ENCODE data around the gene SHROOM3. TPM values are rescaled to one million over a fixed set of nuclear protein-coding genes. Genes with fewer than 3 reads are reported as not detected.
A peak's percentile ranks its signal among the peaks of the same experiment; 100 is the strongest.
"Not testable (repeated sequence)": the region's sequence is repeated elsewhere in the genome, so short reads cannot be mapped to it uniquely, and the experiment has no call there.

The SHROOM3 gene
- total RNA-seq, 2 experiments from 2014 or later: not detected

- CTCF ChIA-PET; DNase-seq; H3K36me3 Mint-ChIP-seq (ENCODE audit: low read depth); H3K4me3 Mint-ChIP-seq; H3K9me3 Mint-ChIP-seq (ENCODE audit: insufficient read depth); H3K27ac Mint-ChIP-seq; ATAC-seq; POLR2A ChIA-PET; H3K4me1 Mint-ChIP-seq (ENCODE audit: low read depth): not testable (repeated sequence)
- peaks cover 28% of the 10 kb centered on the region for H3K27me3 Mint-ChIP-seq (ENCODE audit: low read depth)
Observed at GRCh38 chr4:76423159-76423558, 11.9 kb upstream of the SHROOM3 start.

GRCh38 chr4:76426272-76426671 is 8.8 kb upstream of the SHROOM3 start:
- ChIA-PET POLR2A (interaction anchor here (0.7 kb wide), 1 partner anchor 171 kb away, joined by 3 read pairs; no protein-coding TSS in a partner anchor), CTCF (no interaction called here)
- H3K36me3 Mint-ChIP-seq (ENCODE audit: low read depth): no peaks in the 10 kb centered on the region
- no peaks in the 10 kb centered on the region for H3K9me3 Mint-ChIP-seq (ENCODE audit: insufficient read depth)
- ATAC-seq: no peak
- peaks cover 17% of the 10 kb centered on the region for H3K27me3 Mint-ChIP-seq (ENCODE audit: low read depth)
- peaks cover 3% of the 10 kb centered on the region for H3K4me1 Mint-ChIP-seq (ENCODE audit: low read depth)
- H3K4me3 Mint-ChIP-seq: no peak overlapping the region
- H3K27ac Mint-ChIP-seq: no peak overlapping the region
- no peak for DNase-seq

- H3K27me3 Mint-ChIP-seq (ENCODE audit: low read depth): peaks cover 21% of the 10 kb centered on the region
- no peak overlapping the region for H3K27ac Mint-ChIP-seq
- no peaks in the 10 kb centered on the region for H3K9me3 Mint-ChIP-seq (ENCODE audit: insufficient read depth)
- H3K4me1 Mint-ChIP-seq (ENCODE audit: low read depth): no peaks in the 10 kb centered on the region
- ChIA-PET CTCF (interaction anchor here (0.7 to 3.9 kb wide), 3 partner anchors 8 to 91 kb away, joined by 3 to 26 read pairs (median 4); no protein-coding TSS in a partner anchor), POLR2A (no interaction called here)
- H3K36me3 Mint-ChIP-seq (ENCODE audit: low read depth): no peaks in the 10 kb centered on the region
- no peak overlapping the region for H3K4me3 Mint-ChIP-seq
- ATAC-seq (no peak), DNase-seq (no peak)
Observed at GRCh38 chr4:76429636-76430035, 5.4 kb upstream of the SHROOM3 start.

- POLR2A ChIA-PET: no interaction called here
- H3K36me3 Mint-ChIP-seq (ENCODE audit: low read depth): no peaks in the 10 kb centered on the region
- H3K9me3 Mint-ChIP-seq (ENCODE audit: insufficient read depth): no peaks in the 10 kb centered on the region
- no peak overlapping the region for H3K4me3 Mint-ChIP-seq
- peaks cover 30% of the 10 kb centered on the region for H3K27me3 Mint-ChIP-seq (ENCODE audit: low read depth)
- peak; percentile 26 for DNase-seq
- no peak overlapping the region for H3K27ac Mint-ChIP-seq
- CTCF ChIA-PET: interaction anchor here (0.7 to 3.9 kb wide), 13 partner anchors 8 to 772 kb away, joined by 3 to 26 read pairs (median 4); partner anchors contain the start of gene CCDC158
- H3K4me1 Mint-ChIP-seq (ENCODE audit: low read depth): no peaks in the 10 kb centered on the region
- ATAC-seq: no peak
Observed at GRCh38 chr4:76430519-76431388, 4.3 kb upstream of the SHROOM3 start.

- Mint-ChIP-seq H3K9me3 (ENCODE audit: insufficient read depth) (no peaks in the 10 kb centered on the region), H3K36me3 (ENCODE audit: low read depth) (no peaks in the 10 kb centered on the region), H3K27me3 (ENCODE audit: low read depth) (peaks cover 45% of the 10 kb centered on the region), H3K27ac (no peak overlapping the region), H3K4me1 (ENCODE audit: low read depth) (no peaks in the 10 kb centered on the region), H3K4me3 (no peak overlapping the region)
- ChIA-PET CTCF (interaction anchor here (0.9 to 1.8 kb wide), 4 partner anchors 69 to 768 kb away, joined by 3 to 4 read pairs (median 4); no protein-coding TSS in a partner anchor), POLR2A (interaction anchor here (0.9 kb wide), 1 partner anchor 9 kb away, joined by 3 read pairs; no protein-coding TSS in a partner anchor)
- DNase-seq: no peak
- no peak for ATAC-seq
Observed at GRCh38 chr4:76435528-76436319, 695 bp downstream of the SHROOM3 start.

GRCh38 chr4:76439491-76439890 is 4.5 kb downstream of the SHROOM3 start:
- H3K4me1 Mint-ChIP-seq (ENCODE audit: low read depth): no peaks in the 10 kb centered on the region
- H3K27me3 Mint-ChIP-seq (ENCODE audit: low read depth): peaks cover 35% of the 10 kb centered on the region
- no peak overlapping the region for H3K27ac Mint-ChIP-seq
- ChIA-PET POLR2A (no interaction called here), CTCF (interaction anchor here (0.8 kb wide), 1 partner anchor 8 kb away, joined by 3 read pairs; no protein-coding TSS in a partner anchor)
- H3K9me3 Mint-ChIP-seq (ENCODE audit: insufficient read depth): no peaks in the 10 kb centered on the region
- DNase-seq (no peak), ATAC-seq (no peak)
- H3K4me3 Mint-ChIP-seq: no peak overlapping the region
- H3K36me3 Mint-ChIP-seq (ENCODE audit: low read depth): no peaks in the 10 kb centered on the region

- H3K27me3 Mint-ChIP-seq (ENCODE audit: low read depth): peaks cover 19% of the 10 kb centered on the region
- CTCF ChIA-PET: interaction anchor here (1.3 kb wide), 1 partner anchor 10 kb away, joined by 4 read pairs; no protein-coding TSS in a partner anchor
Observed at GRCh38 chr4:76441881-76442280, 6.9 kb downstream of the SHROOM3 start.

GRCh38 chr4:76442807-76443206 is 7.8 kb downstream of the SHROOM3 start:
- H3K27me3 Mint-ChIP-seq (ENCODE audit: low read depth): peaks cover 12% of the 10 kb centered on the region
- POLR2A ChIA-PET: no interaction called here
- H3K4me3 Mint-ChIP-seq: no peak overlapping the region
- ATAC-seq: no peak
- H3K4me1 Mint-ChIP-seq (ENCODE audit: low read depth): no peaks in the 10 kb centered on the region
- no peak for DNase-seq
- no peaks in the 10 kb centered on the region for H3K9me3 Mint-ChIP-seq (ENCODE audit: insufficient read depth)
- no peaks in the 10 kb centered on the region for H3K36me3 Mint-ChIP-seq (ENCODE audit: low read depth)
- no peak overlapping the region for H3K27ac Mint-ChIP-seq
- CTCF ChIA-PET: no interaction called here

More at GRCh38 chr4:76441881-76442280, 6.9 kb downstream of the SHROOM3 start:
- POLR2A ChIA-PET: no interaction called here
- ATAC-seq (no peak), DNase-seq (no peak)
- no peaks in the 10 kb centered on the region for H3K36me3 Mint-ChIP-seq (ENCODE audit: low read depth)
- H3K4me3 Mint-ChIP-seq: no peak overlapping the region
- no peaks in the 10 kb centered on the region for H3K4me1 Mint-ChIP-seq (ENCODE audit: low read depth)
- no peaks in the 10 kb centered on the region for H3K9me3 Mint-ChIP-seq (ENCODE audit: insufficient read depth)
- H3K27ac Mint-ChIP-seq: no peak overlapping the region

- ChIA-PET POLR2A (no interaction called here), CTCF (no interaction called here)
- Mint-ChIP-seq H3K36me3 (ENCODE audit: low read depth) (no peaks in the 10 kb centered on the region), H3K9me3 (ENCODE audit: insufficient read depth) (no peaks in the 10 kb centered on the region), H3K4me3 (no peak overlapping the region), H3K27ac (no peak overlapping the region), H3K4me1 (ENCODE audit: low read depth) (no peaks in the 10 kb centered on the region), H3K27me3 (ENCODE audit: low read depth) (peaks cover 10% of the 10 kb centered on the region)
- DNase-seq (no peak), ATAC-seq (no peak)
Observed at GRCh38 chr4:76443376-76443775, 8.3 kb downstream of the SHROOM3 start.

- POLR2A ChIA-PET: no interaction called here
- Mint-ChIP-seq H3K9me3 (ENCODE audit: insufficient read depth) (no peaks in the 10 kb centered on the region), H3K27ac (no peak overlapping the region), H3K36me3 (ENCODE audit: low read depth) (no peaks in the 10 kb centered on the region), H3K4me1 (ENCODE audit: low read depth) (no peaks in the 10 kb centered on the region), H3K4me3 (no peak overlapping the region), H3K27me3 (ENCODE audit: low read depth) (peaks cover 13% of the 10 kb centered on the region)
- ATAC-seq: no peak
- no peak for DNase-seq
- CTCF ChIA-PET: no interaction called here
Observed at GRCh38 chr4:76445911-76446310, 10.9 kb downstream of the SHROOM3 start.

- CTCF ChIA-PET: no interaction called here
- no peak overlapping the region for H3K27ac Mint-ChIP-seq
- POLR2A ChIA-PET: no interaction called here
- H3K4me1 Mint-ChIP-seq (ENCODE audit: low read depth): no peaks in the 10 kb centered on the region
- H3K9me3 Mint-ChIP-seq (ENCODE audit: insufficient read depth): no peaks in the 10 kb centered on the region
- no peak for ATAC-seq
- no peaks in the 10 kb centered on the region for H3K36me3 Mint-ChIP-seq (ENCODE audit: low read depth)
- H3K27me3 Mint-ChIP-seq (ENCODE audit: low read depth): peaks cover 16% of the 10 kb centered on the region
- no peak overlapping the region for H3K4me3 Mint-ChIP-seq
- DNase-seq: no peak
Observed at GRCh38 chr4:76447393-76447851, 12.4 kb downstream of the SHROOM3 start.

- ChIA-PET POLR2A (no interaction called here), CTCF (no interaction called here)
- H3K36me3 Mint-ChIP-seq (ENCODE audit: low read depth): no peaks in the 10 kb centered on the region
- no peak for DNase-seq
- peaks cover 16% of the 10 kb centered on the region for H3K27me3 Mint-ChIP-seq (ENCODE audit: low read depth)
- no peak for ATAC-seq
- H3K9me3 Mint-ChIP-seq (ENCODE audit: insufficient read depth): no peaks in the 10 kb centered on the region
- H3K4me3 Mint-ChIP-seq: no peak overlapping the region
- H3K27ac Mint-ChIP-seq: no peak overlapping the region
- no peaks in the 10 kb centered on the region for H3K4me1 Mint-ChIP-seq (ENCODE audit: low read depth)
Observed at GRCh38 chr4:76448211-76448610, 13.2 kb downstream of the SHROOM3 start.
